WI38 (cell line): ENCODE data around the gene ZSWIM7.

Experiments used
- H3K4me3 ChIP-seq: 2 replicates; pipeline ENCODE4 v1.5.1; 2011; ENCODE audit warnings: low read depth, mild to moderate bottlenecking, control low read depth, low read length
- TF ChIP-seq, protein P1 (sequence below): IDR thresholded peaks from 2 replicates; pipeline ENCODE4 v1.5.1; 2012; ENCODE audit warnings: low read depth, mild to moderate bottlenecking, control low read depth, low read length

The ZSWIM7 gene

DNA sequence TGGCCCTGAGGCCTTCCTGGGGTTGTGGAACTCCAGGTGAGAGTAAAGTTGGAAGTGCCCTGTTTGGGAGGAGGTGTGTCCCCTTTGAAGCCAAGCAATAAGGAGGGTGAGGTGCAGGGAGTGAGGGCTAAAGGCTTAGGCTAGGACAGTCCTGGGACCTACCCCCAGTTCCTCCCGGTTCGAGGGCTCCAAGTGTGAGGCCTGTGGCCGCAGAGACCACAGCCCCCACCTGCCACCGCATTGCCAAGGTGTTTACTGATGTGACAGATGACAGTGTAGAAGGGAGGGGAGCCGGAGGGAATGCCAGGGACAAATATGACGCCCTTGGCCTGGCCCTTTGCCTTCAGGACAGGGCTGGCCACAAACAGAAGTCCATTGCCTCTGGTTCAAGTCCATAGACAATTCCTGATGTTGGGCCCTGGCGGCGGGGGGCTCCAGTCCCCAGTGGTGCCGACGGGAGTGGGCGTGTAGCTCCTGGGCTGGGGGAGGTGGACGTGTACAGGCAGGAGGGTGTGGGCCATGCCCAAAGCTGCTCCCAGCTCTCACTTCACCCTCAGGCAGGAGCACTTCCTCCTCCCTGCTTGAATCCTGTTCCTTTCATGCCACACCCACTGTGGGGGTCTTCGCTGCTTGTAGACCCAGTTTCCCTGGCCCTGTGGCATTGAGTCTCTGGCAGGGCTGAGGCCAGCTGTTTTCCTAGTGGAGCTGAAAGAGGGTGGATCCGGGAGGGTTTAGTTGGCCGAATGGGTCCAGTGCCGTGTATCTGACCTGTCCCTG, 51.3 kb downstream of the ZSWIM7 start:
- TF ChIP-seq, protein P1, sequence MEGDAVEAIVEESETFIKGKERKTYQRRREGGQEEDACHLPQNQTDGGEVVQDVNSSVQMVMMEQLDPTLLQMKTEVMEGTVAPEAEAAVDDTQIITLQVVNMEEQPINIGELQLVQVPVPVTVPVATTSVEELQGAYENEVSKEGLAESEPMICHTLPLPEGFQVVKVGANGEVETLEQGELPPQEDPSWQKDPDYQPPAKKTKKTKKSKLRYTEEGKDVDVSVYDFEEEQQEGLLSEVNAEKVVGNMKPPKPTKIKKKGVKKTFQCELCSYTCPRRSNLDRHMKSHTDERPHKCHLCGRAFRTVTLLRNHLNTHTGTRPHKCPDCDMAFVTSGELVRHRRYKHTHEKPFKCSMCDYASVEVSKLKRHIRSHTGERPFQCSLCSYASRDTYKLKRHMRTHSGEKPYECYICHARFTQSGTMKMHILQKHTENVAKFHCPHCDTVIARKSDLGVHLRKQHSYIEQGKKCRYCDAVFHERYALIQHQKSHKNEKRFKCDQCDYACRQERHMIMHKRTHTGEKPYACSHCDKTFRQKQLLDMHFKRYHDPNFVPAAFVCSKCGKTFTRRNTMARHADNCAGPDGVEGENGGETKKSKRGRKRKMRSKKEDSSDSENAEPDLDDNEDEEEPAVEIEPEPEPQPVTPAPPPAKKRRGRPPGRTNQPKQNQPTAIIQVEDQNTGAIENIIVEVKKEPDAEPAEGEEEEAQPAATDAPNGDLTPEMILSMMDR, result no peak
- no peak overlapping the region; the same call in 1 of the 2 replicates for H3K4me3 ChIP-seq

DNA sequence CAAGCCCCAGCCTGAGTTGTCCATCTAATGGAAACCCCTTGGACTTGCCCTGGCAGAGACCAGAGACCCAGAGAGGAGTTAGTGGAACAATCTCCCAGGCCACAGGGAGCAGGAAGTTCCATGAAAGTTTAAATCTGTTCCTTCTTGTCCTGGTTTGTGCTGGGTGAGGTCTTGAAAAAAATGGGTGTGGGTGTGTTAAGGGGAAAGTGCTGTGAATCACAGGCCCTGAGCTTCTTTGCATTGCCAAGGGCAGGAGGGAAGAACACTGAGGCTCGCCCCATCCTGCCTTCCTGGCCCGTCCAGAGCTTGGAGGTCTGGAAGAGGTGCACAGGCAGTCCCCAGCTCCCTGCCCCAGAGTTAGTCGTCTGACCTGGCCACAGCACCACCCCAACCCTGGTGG, 52.2 kb downstream of the ZSWIM7 start:
- peak overlapping the region; percentile 78 for H3K4me3 ChIP-seq
- TF ChIP-seq, protein P1, result no peak

DNA sequence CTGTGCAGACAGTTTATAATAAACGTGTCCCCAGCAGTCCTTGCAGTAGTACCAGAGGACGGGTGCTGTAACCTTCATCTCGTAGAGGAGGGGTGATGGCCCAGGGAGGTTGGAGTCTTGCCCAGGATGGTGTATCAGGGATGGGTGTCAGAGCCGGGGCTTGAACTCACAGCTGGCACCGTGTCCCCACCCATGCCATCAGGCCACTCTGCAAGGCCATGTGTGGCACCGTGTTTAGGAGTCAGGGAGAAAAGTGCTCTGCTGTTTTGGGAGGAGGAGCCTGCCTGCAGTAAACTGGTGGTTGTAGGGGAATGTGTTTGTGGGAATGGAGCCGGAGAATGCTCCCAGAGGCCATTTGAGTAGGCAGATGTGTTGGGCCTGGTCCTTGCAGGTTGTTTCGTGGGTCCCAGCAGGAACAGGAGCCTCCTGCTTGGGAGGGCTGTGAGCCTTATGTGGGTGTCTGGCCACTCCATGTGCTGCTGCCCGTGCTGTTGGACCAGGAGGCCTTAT, 52.8 kb downstream of the ZSWIM7 start:
- TF ChIP-seq, protein P1, result no peak
- H3K4me3 ChIP-seq, result peak overlapping the region; percentile 78

DNA sequence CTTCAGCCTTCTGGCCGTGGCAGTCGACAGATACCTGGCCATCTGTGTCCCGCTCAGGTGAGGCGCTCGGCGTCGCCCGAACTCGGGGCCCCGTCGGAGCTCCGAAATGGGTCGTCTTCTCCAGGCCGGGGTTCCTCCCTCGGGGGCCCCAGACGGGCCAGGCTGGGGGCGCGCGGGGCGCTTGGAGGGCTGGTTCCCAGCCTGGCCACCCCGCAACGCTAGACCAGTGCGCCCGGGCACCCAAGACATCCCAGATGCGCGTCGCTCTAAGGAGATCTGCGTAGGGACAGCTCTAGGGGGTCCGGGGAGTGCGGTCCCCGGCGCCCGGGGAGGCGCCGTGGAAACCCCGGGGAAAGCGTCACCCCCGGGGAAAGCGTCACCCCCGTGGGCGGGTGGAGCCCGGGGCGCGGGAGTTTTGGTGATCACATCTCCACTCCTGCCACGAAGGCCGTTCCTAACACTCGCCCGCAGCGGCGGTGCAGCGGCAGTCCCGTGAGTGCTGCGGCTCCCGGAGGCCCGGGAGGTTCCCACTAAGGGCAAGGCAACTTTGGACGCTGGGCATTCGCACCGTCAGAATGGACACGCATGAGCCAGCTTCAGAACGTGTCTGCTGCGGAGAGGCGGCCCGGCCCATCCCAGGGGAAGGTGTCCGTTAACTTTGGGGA, 53.8 kb downstream of the ZSWIM7 start:
- TF ChIP-seq, protein P1, result no peak

DNA sequence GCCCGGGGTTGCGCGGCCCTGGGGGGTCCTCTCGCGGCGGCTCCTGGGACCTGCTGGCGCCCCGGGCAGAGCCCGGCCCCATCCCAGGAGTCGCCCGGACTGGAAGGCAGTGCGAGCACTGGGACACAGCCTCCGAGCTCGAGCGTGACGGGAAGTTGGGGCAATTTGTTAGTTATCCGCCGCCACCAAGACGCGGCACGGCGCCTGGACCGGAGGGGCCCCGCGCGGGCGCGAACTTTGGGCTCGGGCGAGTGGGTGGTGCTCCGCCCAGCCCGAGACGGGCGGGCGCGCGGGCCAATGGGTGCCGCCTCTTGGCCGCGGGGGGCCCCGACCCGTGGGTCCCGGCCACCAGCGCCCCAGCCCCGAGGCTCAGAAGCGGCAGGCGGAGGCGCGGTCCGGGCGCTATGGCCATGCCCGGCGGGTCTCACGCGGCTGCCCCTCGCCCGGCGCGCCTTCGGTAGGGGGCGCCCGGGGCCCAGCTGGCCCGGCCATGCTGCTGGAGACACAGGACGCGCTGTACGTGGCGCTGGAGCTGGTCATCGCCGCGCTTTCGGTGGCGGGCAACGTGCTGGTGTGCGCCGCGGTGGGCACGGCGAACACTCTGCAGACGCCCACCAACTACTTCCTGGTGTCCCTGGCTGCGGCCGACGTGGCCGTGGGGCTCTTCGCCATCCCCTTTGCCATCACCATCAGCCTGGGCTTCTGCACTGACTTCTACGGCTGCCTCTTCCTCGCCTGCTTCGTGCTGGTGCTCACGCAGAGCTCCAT, 54.6 kb downstream of the ZSWIM7 start, which contains the start of gene ADORA2B:
TSS of gene ADORA2B (plus strand) at position 372 of the 768 bp plus-strand sequence. CDS start at position 491, 119 bp downstream.
- TF ChIP-seq, protein P1, result peak; percentile 49; the same call in 1 of the 2 replicates
- peak within 1 kb of the TSS; percentile 78 for H3K4me3 ChIP-seq

More for the DNA sequence above, 53.8 kb downstream of the ZSWIM7 start:
- H3K4me3 ChIP-seq, result peak overlapping the region; percentile 78

DNA sequence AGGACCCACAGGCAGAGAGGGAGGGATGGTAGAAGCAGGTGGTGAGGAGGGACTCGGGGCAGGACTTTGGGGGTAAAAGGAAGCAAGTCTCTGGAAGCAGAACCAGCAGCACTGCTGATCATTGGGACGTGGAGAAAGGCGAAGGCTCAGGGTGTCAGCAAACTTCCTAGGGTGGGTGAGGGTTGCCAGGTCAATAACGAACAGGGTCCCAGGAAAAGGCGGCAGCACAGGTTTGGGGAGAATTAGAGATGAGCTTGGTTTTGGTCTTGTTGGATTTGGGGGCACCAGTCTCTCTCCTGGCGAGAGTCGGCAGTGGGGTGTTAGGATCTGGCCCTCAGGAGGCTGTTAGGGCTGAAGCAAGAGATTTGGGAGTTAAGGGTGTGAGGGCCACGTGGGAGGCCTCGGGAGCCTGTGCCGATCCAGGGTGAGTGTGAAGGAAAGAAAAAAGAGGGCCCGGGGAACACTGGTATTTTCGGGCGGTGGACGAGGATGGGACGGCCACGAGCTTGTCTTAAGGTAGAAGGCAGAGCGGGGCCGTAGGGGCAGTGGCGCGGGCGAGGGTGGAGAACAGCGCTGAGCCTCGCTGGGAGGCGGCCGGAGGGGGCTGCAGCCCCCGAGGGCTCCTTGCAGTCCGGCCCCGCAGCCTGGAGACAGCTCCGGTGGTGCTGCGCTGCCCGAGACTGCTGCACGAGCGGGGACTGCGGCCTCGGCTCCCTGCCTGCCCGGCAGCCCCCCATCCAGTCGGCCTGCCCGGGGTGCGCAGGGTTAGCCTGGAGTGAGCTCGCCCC, 55.3 kb downstream of the ZSWIM7 start:
- TF ChIP-seq, protein P1, result no peak

More for the DNA sequence above, 55.3 kb downstream of the ZSWIM7 start:
- peak overlapping the region; percentile 78 for H3K4me3 ChIP-seq
